GM18526 (cell line): ENCODE measurements around the gene ZNF473.

Source experiments
- POLR2A ChIP-seq: IDR thresholded peaks from 3 replicates; pipeline ENCODE4 v1.6.1; 2011; ENCODE audit not compliant: insufficient read length; ENCODE audit errors: extremely low read depth

ZNF473 gene

DNA sequence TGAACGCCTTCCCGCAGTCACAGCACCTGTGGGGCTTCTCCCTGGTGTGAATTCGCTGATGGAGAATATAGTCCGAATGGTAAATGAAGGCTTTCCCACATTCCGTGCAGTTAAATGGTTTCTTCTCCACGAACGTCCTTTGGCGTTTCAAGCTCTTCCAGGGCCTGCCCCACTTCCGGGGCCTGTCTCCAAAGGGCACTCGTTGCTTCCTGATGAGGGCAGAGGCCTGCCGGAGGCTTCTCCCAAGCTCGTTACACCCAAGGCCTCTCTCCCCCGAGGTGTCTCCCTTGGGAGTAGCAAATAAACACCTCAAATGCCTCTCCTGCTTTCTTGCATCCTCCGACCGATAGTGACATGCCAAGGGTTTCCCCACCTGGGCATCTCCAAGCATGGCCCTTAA, 34.3 kb downstream of the ZNF473 start:
- TF ChIP-seq POLR2A = no peak

DNA sequence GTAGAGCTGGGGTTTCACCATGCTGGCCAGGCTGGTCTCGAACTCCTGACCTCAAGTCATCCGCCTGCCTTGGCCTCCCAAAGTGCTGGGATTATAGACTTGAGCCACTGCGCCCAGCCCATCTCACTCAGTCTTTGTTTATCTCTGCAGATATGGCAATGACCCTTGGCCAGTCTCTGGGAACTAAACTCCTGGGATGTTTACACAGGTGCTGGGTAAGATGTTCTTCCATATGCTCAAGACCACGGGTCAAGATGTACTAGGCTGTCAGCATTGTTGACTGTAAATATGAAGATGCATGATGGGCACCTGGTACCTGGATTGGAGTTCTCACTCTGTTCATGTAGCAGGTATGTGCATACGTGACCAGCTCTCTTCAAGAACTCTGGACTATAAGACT, 35.8 kb downstream of the ZNF473 start:
- no peak for TF ChIP-seq POLR2A

DNA sequence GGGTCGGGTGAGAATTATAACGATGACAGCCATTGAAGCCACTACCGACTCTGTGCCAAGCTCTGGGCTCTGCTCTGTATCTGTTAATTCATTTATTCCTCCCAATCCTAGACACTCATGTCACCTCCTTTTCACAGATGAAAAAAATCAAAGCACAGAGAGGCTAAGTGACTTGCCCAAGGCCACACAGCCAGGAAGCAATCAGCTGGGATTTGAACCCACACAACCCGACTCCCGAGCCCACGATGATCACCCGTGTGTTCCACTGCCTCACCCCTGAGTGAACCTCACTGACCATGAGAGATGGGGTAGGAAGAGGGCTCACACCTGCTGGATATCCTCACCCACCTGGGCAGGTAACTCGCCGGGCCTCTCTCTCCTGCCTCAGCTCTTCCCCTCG, 40.1 kb downstream of the ZNF473 start:
- TF ChIP-seq POLR2A = no peak

DNA sequence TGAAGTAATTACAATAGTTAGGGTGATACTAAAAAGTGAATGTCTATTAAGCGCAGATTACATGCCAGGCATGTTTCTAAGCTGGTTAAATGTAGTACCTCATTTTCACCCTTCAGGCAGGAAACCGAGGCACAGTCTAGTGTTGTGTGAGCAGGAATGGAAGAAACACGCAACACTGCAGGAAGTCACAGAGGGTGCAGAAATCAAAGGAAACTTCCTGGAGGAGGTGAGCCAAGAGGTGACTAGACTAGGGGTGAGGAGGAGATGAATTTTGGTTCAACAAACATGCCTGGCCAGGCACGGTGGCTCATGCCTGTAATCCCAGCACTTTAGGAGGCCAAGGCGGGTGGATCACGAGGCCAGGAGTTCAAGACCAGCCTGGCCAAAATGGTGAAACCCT, 41.8 kb downstream of the ZNF473 start:
- no peak for TF ChIP-seq POLR2A
